Left hindlimb (tissue), 1 donor: ENCODE data around the gene KLHDC1.

ENCODE experiments used
- DNase-seq: peaks from one replicate; pipeline ENCODE4 v3.0.0-alpha.2; 2018

The KLHDC1 gene

GRCh38 chr14:49792618-49793017, 99.7 kb downstream of the KLHDC1 start:
- no peak for DNase-seq

GRCh38 chr14:49796025-49796424, 103.1 kb downstream of the KLHDC1 start:
- DNase-seq = no peak
